Transverse colon (tissue), 3 donors: ENCODE results near the gene HIBCH.

Experiments
- POLR2A ChIP-seq: fragments of 450-650 bp; IDR thresholded peaks from one replicate; pipeline ENCODE4 v1.6.1; 2016; ENCODE audit warnings: antibody characterized with exemption, mild to moderate bottlenecking, moderate library complexity
- TF ChIP-seq, protein P1 (sequence below), 5 experiments: fragments of 200-600 bp in 3 of 5; fragments of 450-650 bp in 2 of 5; sonication (generic) in 3 of 5; IDR thresholded peaks; 1 replicate in 2 of 5; 2 replicates in 3 of 5; pipeline ENCODE4 v1.5.1; 2016 to 2017; ENCODE audit warnings: antibody characterized with exemption in 5 of 5, inconsistent platforms in 3 of 5, mild to moderate bottlenecking in 2 of 5, moderate library complexity in 1 of 5

DNA sequence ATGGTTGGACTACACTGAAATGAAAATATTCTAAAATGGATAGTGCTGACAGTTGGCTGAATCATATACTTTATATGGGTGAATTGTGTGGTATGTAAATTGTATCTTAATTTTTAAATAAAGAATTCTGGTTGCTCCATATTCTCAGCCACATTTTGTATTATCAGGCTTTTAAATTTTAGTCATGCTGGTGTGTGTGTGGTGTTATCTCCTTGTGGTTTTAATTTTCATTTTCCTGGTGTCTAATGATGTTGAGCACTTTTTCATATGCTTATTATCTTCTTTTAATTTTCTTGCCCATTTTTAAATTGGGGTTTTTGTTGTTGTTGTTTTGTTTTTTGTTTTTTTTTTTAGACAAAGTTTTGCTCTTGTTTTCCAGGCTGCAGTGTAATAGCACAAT lies 3.8 kb upstream of the HIBCH start:
- TF ChIP-seq, protein P1, sequence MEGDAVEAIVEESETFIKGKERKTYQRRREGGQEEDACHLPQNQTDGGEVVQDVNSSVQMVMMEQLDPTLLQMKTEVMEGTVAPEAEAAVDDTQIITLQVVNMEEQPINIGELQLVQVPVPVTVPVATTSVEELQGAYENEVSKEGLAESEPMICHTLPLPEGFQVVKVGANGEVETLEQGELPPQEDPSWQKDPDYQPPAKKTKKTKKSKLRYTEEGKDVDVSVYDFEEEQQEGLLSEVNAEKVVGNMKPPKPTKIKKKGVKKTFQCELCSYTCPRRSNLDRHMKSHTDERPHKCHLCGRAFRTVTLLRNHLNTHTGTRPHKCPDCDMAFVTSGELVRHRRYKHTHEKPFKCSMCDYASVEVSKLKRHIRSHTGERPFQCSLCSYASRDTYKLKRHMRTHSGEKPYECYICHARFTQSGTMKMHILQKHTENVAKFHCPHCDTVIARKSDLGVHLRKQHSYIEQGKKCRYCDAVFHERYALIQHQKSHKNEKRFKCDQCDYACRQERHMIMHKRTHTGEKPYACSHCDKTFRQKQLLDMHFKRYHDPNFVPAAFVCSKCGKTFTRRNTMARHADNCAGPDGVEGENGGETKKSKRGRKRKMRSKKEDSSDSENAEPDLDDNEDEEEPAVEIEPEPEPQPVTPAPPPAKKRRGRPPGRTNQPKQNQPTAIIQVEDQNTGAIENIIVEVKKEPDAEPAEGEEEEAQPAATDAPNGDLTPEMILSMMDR (IDR thresholded peaks at IDR 0.05) = no peak
- no peak for TF ChIP-seq POLR2A
